Upper lobe of left lung (tissue), 4 donors: ENCODE measurements around the gene FTHL17.

Experiments used
- CTCF ChIP-seq, 6 experiments: fragments of 450-650 bp in 4 of 6; fragments of 200-600 bp in 2 of 6; sonication (generic) in 2 of 6; IDR thresholded peaks; one replicate each; pipeline ENCODE4 v1.5.1; 2016 to 2019; ENCODE audit warnings: antibody characterized with exemption in 6 of 6
- POLR2AphosphoS5 ChIP-seq, 2 donors: sonication (generic); formaldehyde crosslinking; IDR thresholded peaks; one replicate each; pipeline ENCODE4 v1.5.1; 2017; ENCODE audit warnings: antibody characterized with exemption in 2 of 2

- TF ChIP-seq CTCF (IDR thresholded peaks at IDR 0.05): no peak
- no peak for TF ChIP-seq POLR2AphosphoS5 (IDR thresholded peaks at IDR 0.05)
Observed at GRCh38 chrX:31060016-31060415, 11.8 kb downstream of the FTHL17 start.
